Smooth muscle cell (in vitro differentiated cells): ENCODE data around the gene SLC19A1. TPM values are rescaled to one million over a fixed set of nuclear protein-coding genes. Genes with fewer than 3 reads are reported as not detected.

Experiments used
- DNase-seq: peaks from one replicate; lab custom pipeline; 2025; ENCODE audit not compliant: unreplicated experiment; lab: John Stamatoyannopoulos, UW
- H2AFZ ChIP-seq: fragments of 200-600 bp; sonication (generic); 2 replicates; pipeline ENCODE4 v1.6.0; 2016; ENCODE audit warnings: antibody characterized with exemption, low read depth, mild to moderate bottlenecking
- H3F3A ChIP-seq: fragments of 200-600 bp; sonication (generic); 2 replicates; pipeline ENCODE4 v1.6.0; 2017; ENCODE audit warnings: antibody characterized with exemption, low read depth
- H3K27ac ChIP-seq: fragments of 200-600 bp; sonication (generic); 2 replicates; pipeline ENCODE4 v1.5.1; 2016; ENCODE audit warnings: low read depth, mild to moderate bottlenecking
- H3K27me3 ChIP-seq: fragments of 200-600 bp; sonication (generic); 2 replicates; pipeline ENCODE4 v1.6.1; 2016; ENCODE audit warnings: low read depth, mild to moderate bottlenecking
- H3K36me3 ChIP-seq: fragments of 200-600 bp; sonication (generic); 2 replicates; pipeline ENCODE4 v1.5.1; 2016; ENCODE audit warnings: low read depth
- H3K4me1 ChIP-seq: fragments of 200-600 bp; sonication (generic); 2 replicates; pipeline ENCODE4 v1.5.1; 2016; ENCODE audit warnings: low read depth
- H3K4me2 ChIP-seq: fragments of 200-600 bp; sonication (generic); 2 replicates; pipeline ENCODE4 v1.6.0; 2016; ENCODE audit warnings: mild to moderate bottlenecking
- H3K4me3 ChIP-seq: fragments of 200-600 bp; sonication (generic); 2 replicates; pipeline ENCODE4 v1.5.1; 2016; ENCODE audit warnings: mild to moderate bottlenecking
- H3K79me2 ChIP-seq: fragments of 200-600 bp; sonication (generic); 2 replicates; pipeline ENCODE4 v1.6.0; 2016; ENCODE audit warnings: low read depth, mild to moderate bottlenecking
- H3K9ac ChIP-seq: fragments of 200-600 bp; sonication (generic); 2 replicates; pipeline ENCODE4 v1.6.0; 2016; ENCODE audit warnings: low read depth
- H3K9me3 ChIP-seq: fragments of 200-600 bp; sonication (generic); replicated peaks from 2 replicates; pipeline ENCODE4 v1.5.1; 2016; ENCODE audit warnings: low read depth
- H4K20me1 ChIP-seq: fragments of 200-600 bp; sonication (generic); 2 replicates; pipeline ENCODE4 v1.6.0; 2016; ENCODE audit warnings: low read depth
- CTCF ChIP-seq: fragments of 200-600 bp; sonication (generic); IDR thresholded peaks from 2 replicates; pipeline ENCODE4 v1.5.1; 2017; ENCODE audit warnings: borderline replicate concordance, mild to moderate bottlenecking, antibody characterized with exemption; ENCODE audit not compliant: insufficient read depth, poor library complexity, severe bottlenecking
- WGBS: methylation state at CpG from one replicate; pipeline ENCODE4 v1.1.7; 2016; ENCODE audit warnings: low lambda C conversion rate; 5-methylcytosine and 5-hydroxymethylcytosine counted together
- polyA plus RNA-seq: library from polyadenylated mRNA; unstranded; fragments of >200 nt; fragmentation: Nextera tagmentation; extraction: Ambion mirVana; gene quantifications from 2 replicates; pipeline ENCODE4 v1.2.1, GENCODE V29; 2016
- total RNA-seq: library from RNA; depleted of rRNA; stranded (reverse); fragments of >200 nt; gene quantifications from 2 replicates; pipeline ENCODE4 v1.2.3, GENCODE V29; 2014

Gene SLC19A1
- total and polyA plus RNA-seq, 2 experiments from 2014 or later: 2.3 to 33.2 TPM

GRCh38 chr21:45583831-45584509 is 41.7 kb upstream of the SLC19A1 start:
- H3K9me3 ChIP-seq: peaks cover 8% of the 10 kb centered on the region
- DNase-seq: no peak
- 76% methylated on average over 10 of the region's 10 CpGs for WGBS
- H4K20me1 ChIP-seq: no peaks in the 10 kb centered on the region
- no peak for TF ChIP-seq CTCF
- H3K9ac ChIP-seq: no peak overlapping the region
- H3K4me3 ChIP-seq: no peak overlapping the region
- H3K27ac ChIP-seq: no peak overlapping the region
- no peaks in the 10 kb centered on the region for H3K79me2 ChIP-seq
- no peaks in the 10 kb centered on the region for H3F3A ChIP-seq
- no peaks in the 10 kb centered on the region for H3K36me3 ChIP-seq
- H2AFZ ChIP-seq: no peak overlapping the region
- H3K4me1 ChIP-seq: no peaks in the 10 kb centered on the region
- H3K27me3 ChIP-seq: no peaks in the 10 kb centered on the region
- H3K4me2 ChIP-seq: no peak overlapping the region

GRCh38 chr21:45582128-45582527 is 39.9 kb upstream of the SLC19A1 start:
- Histone ChIP-seq H3K9me3 (peaks cover 8% of the 10 kb centered on the region), H3K36me3 (no peaks in the 10 kb centered on the region), H2AFZ (no peak overlapping the region)

GRCh38 chr21:45581322-45581712 is 39.1 kb upstream of the SLC19A1 start:
- H3K9ac ChIP-seq: no peak overlapping the region
- H3K4me2 ChIP-seq: no peak overlapping the region
- H3K4me1 ChIP-seq: no peaks in the 10 kb centered on the region
- no peak for DNase-seq
- no peak overlapping the region for H3K4me3 ChIP-seq
- H3K27ac ChIP-seq: no peak overlapping the region
- H4K20me1 ChIP-seq: no peaks in the 10 kb centered on the region
- 95% methylated on average over 10 of the region's 13 CpGs for WGBS
- no peaks in the 10 kb centered on the region for H3K79me2 ChIP-seq
- H3K27me3 ChIP-seq: no peaks in the 10 kb centered on the region
- no peak overlapping the region for H2AFZ ChIP-seq
- peaks cover 4% of the 10 kb centered on the region for H3K9me3 ChIP-seq
- H3F3A ChIP-seq: no peaks in the 10 kb centered on the region
- TF ChIP-seq CTCF: no peak
- no peaks in the 10 kb centered on the region for H3K36me3 ChIP-seq

More at GRCh38 chr21:45582128-45582527, 39.9 kb upstream of the SLC19A1 start:
- no peaks in the 10 kb centered on the region for H3K4me1 ChIP-seq
- H4K20me1 ChIP-seq: no peaks in the 10 kb centered on the region
- H3K27me3 ChIP-seq: no peaks in the 10 kb centered on the region
- no peak overlapping the region for H3K4me2 ChIP-seq
- H3F3A ChIP-seq: no peaks in the 10 kb centered on the region
- no peak overlapping the region for H3K9ac ChIP-seq
- no peak for TF ChIP-seq CTCF
- 92% methylated on average over 5 of the region's 5 CpGs for whole genome bisulfite sequencing
- no peak for DNase-seq
- H3K79me2 ChIP-seq: no peaks in the 10 kb centered on the region
- H3K27ac ChIP-seq: no peak overlapping the region
- no peak overlapping the region for H3K4me3 ChIP-seq

- no peak for TF ChIP-seq CTCF
Observed at GRCh38 chr21:45580576-45581321, 38.5 kb upstream of the SLC19A1 start.

More at GRCh38 chr21:45580576-45581321, 38.5 kb upstream of the SLC19A1 start:
- no peak overlapping the region for H2AFZ ChIP-seq
- no peak overlapping the region for H3K4me2 ChIP-seq
- no peak overlapping the region for H3K27ac ChIP-seq
- no peaks in the 10 kb centered on the region for H3K4me1 ChIP-seq
- H3K9ac ChIP-seq: no peak overlapping the region
- DNase-seq: no peak
- no peaks in the 10 kb centered on the region for H3K27me3 ChIP-seq
- H3K9me3 ChIP-seq: no peaks in the 10 kb centered on the region
- 80% methylated on average over 32 of the region's 33 CpGs for WGBS
- H3K4me3 ChIP-seq: no peak overlapping the region
- no peaks in the 10 kb centered on the region for H3K79me2 ChIP-seq
- no peaks in the 10 kb centered on the region for H3K36me3 ChIP-seq
- H4K20me1 ChIP-seq: no peaks in the 10 kb centered on the region
- H3F3A ChIP-seq: no peaks in the 10 kb centered on the region
